ENCODE measurements around the gene OR5M8.

Gene OR5M8

GRCh38 chr11:56491270-56491669 lies at the start of gene OR5M8:
Gene OR5M8, minus strand, starts transcription at chr11:56491370. Its CDS starts 0 bp downstream, at chr11:56491370.
- no peak for DNase-seq

DNA sequence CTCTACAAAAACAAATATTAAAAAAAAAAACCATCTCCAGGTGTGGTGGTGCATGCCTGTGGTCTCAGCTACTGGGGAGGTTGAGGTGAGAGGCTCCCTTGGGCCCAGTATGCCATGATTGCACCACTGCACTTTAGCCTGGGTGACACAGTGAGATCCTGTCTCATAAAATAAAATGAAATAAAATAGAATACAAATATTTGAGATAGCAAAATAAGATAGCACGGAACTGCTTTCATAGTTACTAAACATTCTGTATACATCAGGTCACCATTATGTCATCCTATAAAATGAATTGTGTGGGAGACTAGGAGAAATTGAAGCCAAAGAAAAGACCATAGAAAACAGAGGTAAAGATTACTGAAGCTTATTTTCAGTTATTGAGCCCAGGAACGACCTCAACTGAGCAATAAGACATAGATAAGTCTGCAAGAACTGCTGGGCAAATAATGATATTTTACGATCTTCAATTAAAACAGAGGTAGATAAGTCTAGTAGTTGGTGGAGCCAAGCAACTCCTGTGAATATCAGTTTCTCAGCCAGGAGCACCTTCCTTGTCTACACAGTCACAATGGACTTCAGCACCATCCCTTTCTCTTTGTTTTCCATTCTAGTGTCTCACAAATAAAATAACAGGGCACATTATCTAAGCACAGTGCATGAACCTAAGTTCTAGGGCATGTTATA lies 42.0 kb upstream of the OR5M8 start:
- no peak for DNase-seq

DNA sequence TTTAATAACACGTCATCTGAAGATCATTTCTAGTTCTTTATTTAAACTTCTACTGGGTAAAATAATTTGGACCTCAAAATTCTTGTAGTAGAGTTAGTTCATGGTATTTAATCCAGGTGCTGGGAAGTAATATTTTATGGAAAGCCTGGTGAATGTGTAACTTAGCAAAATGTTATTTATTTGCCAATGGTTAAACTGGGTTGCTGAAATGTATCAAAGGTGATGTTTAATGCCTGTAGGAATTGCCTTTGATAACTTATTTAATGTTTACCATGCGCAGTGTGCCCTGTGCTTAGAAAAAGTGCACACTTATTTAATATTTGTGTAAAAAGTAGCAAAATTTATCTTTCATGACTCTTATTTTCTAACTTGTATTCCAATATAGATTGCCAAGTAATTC lies 40.7 kb upstream of the OR5M8 start:
- DNase-seq: no peak

DNA sequence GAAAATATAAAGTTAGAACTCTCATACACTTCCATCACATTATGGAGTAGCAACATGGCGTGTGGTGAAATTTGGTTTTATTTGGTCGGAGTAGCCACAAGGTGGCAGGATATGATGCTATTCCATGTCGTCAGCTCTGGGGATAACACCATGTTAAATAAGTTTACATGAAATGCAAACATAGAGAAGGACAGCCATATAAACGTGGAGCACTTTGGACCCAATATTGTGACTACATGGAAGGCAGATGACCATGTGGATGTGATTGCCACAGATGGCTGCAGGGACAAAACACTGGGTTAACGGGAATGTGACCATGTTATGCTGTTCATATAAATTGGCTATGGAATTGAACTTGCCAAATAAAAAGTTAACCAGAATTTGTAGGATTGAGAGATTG lies 30.8 kb upstream of the OR5M8 start:
- DNase-seq: no peak

- no peak for DNase-seq
Measured at GRCh38 chr11:56513280-56513679, 22.1 kb upstream of the OR5M8 start.

DNA sequence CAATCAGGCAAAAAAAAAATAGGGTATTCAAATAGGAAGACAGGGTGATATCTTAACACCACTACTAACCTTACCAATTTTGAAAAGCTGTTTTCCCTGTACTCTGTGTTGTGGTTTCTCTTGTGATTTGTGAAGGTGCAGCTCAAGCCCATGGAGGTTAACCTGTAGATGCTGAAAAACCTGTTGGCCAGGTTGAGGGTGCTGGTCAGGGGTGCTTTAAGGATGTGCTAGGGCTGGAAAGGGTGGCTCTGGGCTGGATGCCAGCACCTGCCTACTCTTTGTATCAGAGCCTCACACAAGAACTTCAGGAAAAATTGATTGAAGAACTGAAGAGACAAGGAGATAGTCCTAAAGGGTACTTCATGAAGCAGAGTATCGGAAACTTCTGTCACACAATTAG lies 18.3 kb upstream of the OR5M8 start:
- DNase-seq: no peak

DNA sequence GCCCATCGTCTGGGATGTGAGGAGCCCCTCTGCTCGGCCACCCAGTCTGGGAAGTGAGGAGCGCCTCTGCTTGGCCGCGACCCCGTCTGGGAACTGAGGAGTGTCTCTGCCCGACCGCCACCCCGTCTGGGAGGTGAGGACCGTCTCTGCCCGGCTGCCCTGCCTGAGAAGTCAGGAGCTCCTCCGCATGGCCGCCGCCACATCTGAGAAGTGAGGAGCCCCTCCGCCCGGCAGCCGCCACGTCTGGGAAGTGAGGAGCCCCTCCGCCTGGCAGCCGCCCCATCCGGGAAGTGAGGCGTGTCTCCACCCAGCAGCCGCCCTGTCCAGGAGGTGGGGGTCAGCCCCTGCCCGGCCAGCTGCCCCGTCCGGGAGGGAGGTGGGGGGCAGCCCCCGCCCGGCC lies 5.8 kb upstream of the OR5M8 start:
- DNase-seq: no peak

GRCh38 chr11:56495117-56495516 lies 3.9 kb upstream of the OR5M8 start:
- DNase-seq: no peak

DNA sequence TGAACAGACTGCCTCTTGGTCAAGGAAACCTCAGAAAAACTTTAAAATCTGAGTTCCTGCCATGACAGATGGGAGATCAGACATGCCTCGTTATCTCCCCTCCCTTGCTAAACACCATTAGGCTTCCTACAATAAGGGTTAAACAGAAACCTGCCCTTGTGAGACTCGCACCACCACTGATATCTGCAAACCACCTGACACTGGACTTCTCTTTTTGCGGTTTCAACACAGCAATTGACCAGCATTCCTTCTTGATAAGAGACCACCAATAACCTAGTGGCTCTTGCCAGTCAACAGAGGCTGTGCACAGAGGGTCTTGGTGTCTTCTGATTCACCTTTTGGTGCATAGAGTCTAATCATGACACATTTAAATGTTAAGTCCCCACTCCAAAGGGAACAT lies 4.4 kb downstream of the OR5M8 start:
- DNase-seq: no peak

DNA sequence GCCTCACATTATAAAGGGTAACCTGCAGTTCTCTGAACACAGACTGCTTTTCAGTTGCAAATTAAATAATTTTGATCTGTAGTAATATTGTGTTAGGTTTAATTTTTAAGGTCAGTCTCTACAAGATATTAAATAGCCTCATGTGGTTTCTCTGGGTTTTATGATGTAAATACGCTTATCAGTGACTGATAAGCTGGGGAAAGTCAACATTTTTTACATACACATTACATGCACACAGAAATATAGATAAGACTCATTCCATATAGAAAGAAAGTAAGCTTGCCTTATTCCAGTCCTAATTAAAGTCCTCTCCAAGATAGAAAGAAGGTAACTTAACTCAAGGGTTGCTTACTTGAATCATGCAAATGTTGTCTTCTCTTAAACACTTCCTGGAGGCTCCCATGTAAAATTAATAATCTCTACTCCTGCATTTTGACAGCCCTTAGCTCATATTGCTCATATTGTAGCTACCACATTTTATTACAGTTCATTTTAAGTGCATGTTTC lies 16.4 kb downstream of the OR5M8 start:
- DNase-seq: no peak

DNA sequence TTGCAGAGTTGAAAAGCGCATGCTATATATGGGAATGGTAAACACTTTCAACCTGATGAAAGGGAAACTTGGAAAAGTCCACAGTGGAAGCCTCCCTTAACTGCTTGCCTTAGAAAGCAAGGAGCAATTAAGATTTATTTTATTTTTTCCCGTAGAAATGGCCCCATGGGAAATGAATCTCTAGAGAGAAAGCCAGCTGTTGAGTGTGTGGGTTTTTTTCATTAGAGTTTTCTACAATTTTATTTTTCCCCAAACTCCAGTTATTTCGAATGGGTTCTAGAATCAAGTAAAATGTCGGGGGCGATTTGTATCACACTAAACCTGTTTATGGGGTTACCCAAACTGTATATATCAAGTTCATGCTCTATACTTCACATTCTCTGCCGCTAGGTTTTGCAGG lies 17.9 kb downstream of the OR5M8 start, which contains the start of gene OR5M3:
Gene OR5M3 (minus strand): TSS at position 101 of the 400 bp plus-strand sequence. CDS start 2,855 bp downstream, outside the sequence.
- no peak for DNase-seq

DNA sequence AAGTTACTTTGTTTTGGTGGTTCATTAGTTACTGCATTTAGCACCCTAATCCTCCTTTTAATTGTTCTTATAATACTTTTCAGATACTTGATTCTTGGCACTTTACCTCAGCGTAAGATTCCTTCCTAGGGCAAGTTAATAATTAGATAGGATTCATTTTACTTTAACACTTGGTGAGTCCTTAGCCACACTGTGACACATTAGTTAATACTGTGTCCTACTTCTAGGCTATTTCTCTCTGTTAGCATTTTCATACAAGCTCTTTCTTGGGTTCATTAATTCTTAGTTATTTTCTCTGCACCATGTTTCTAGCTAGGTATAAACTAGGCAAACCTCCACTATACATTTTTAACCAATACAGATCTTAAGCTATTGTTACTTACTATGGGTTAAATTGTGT lies 34.1 kb downstream of the OR5M8 start:
- no peak for DNase-seq

GRCh38 chr11:56453521-56453920 lies 37.6 kb downstream of the OR5M8 start:
- DNase-seq: no peak
